ENCODE measurements around the gene TUBA4B. TPM values are rescaled to one million over a fixed set of nuclear protein-coding genes. Genes with fewer than 3 reads are reported as not detected.

Gene TUBA4B
- total and polyA plus RNA-seq, 2 donors from 2014 or later: 0.98 to 15.4 TPM

GRCh38 chr2:219207884-219208740 is 44.9 kb upstream of the TUBA4B start:
- Histone ChIP-seq H3K27me3 (ENCODE audit: control insufficient read depth, insufficient read depth, low read length) (no peaks in the 10 kb centered on the region), H3K4me3 (ENCODE audit: low read length in 3 of 3) (peak overlapping the region in 1 of 3 donors; percentile 89), H3K9ac (ENCODE audit: low read length in 3 of 3) (peak overlapping the region in 1 of 3 donors; percentile 57), H3K9me3 (ENCODE audit: control insufficient read depth in 2 of 3, insufficient read depth in 1 of 3, low read length in 3 of 3) (no peaks in the 10 kb centered on the region), H3K4me1 (ENCODE audit: control insufficient read depth in 2 of 3, insufficient read depth in 2 of 3, low read depth in 1 of 3, low read length in 3 of 3) (peaks cover 8 to 14% (median 9%) of the 10 kb centered on the region in 3 donors), H3K36me3 (ENCODE audit: control insufficient read depth in 2 of 3, insufficient read depth in 3 of 3, low read length in 3 of 3) (peaks cover under 1 to 19% (median 14%) of the 10 kb centered on the region in 3 donors), H3K27ac (ENCODE audit: low read depth in 2 of 2, low read length in 2 of 2) (peak overlapping the region in 1 of 2 donors; percentile 97)
- TF ChIP-seq, protein P1, sequence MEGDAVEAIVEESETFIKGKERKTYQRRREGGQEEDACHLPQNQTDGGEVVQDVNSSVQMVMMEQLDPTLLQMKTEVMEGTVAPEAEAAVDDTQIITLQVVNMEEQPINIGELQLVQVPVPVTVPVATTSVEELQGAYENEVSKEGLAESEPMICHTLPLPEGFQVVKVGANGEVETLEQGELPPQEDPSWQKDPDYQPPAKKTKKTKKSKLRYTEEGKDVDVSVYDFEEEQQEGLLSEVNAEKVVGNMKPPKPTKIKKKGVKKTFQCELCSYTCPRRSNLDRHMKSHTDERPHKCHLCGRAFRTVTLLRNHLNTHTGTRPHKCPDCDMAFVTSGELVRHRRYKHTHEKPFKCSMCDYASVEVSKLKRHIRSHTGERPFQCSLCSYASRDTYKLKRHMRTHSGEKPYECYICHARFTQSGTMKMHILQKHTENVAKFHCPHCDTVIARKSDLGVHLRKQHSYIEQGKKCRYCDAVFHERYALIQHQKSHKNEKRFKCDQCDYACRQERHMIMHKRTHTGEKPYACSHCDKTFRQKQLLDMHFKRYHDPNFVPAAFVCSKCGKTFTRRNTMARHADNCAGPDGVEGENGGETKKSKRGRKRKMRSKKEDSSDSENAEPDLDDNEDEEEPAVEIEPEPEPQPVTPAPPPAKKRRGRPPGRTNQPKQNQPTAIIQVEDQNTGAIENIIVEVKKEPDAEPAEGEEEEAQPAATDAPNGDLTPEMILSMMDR (IDR thresholded peaks at IDR 0.05; ENCODE audit: borderline replicate concordance, extremely low read depth, insufficient read depth): no peak
- FAIRE-seq (no peak), DNase-seq (peak in 3 of 5 donors; percentile 26 to 79 (median 39))
- intact Hi-C loops (cut with DNase I): no loop called here

DNA sequence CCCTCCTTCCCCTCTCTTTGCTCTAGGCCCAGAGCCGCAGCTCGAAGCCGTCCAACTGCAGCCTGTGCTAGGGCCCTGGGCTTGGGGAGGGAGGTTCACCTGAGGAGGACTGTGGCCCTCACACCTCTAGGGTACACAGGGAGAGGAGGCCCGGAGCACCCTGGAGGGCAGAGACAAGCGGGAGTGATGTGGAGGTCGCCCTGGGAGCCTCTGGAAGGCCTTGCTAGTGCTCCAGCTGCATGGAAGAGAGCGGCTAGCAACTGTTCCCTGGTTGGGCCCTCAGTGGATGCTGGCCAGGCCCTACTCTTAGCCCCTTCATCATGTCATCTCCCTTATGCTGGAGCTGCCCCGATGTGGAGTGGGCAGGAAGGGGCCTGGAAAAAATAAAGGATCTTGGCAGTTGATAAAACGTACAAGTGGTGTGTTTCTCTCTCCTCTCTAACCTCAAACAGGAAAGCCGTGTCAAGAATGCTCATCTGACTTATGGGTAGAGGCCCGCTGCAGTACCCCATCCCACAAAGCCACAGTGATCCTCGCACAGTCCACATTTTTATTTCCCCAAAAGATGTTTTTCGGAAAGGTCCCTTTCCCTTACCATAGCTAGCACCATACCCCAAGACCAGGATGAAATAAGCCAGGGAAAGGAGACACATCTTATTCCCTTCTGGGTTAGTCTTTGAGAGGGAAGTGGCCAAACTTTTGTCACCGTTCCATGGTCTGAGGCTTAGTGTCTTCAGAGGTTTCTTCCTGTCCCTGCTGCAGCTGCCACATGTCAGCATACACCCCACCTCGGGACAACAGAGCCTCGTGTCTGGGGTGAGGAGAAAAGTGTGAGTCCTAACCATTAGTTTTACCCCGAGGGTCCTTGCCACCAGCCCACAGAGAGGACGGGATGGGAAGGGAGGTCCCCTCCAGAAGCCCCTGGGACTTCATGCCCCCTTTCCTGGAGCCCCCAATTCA is 43.5 kb upstream of the TUBA4B start:
- TF ChIP-seq, protein P1 (IDR thresholded peaks at IDR 0.05; ENCODE audit: borderline replicate concordance, extremely low read depth, insufficient read depth): no peak
- intact Hi-C loops (cut with DNase I): no loop called here
- H3K27me3 ChIP-seq (ENCODE audit: control insufficient read depth, insufficient read depth, low read length): no peaks in the 10 kb centered on the region
- FAIRE-seq (no peak), DNase-seq (peak in 1 of 5 donors; percentile 62)
- no peak overlapping the region for H3K4me3 ChIP-seq (ENCODE audit: low read length in 3 of 3)
- peaks cover 8 to 14% (median 9%) of the 10 kb centered on the region in 3 donors for H3K4me1 ChIP-seq (ENCODE audit: control insufficient read depth in 2 of 3, insufficient read depth in 2 of 3, low read depth in 1 of 3, low read length in 3 of 3)
- no peak overlapping the region for H3K9ac ChIP-seq (ENCODE audit: low read length in 3 of 3)
- H3K36me3 ChIP-seq (ENCODE audit: control insufficient read depth in 2 of 3, insufficient read depth in 3 of 3, low read length in 3 of 3): peaks cover 2 to 31% (median 20%) of the 10 kb centered on the region in 3 donors
- H3K9me3 ChIP-seq (ENCODE audit: control insufficient read depth in 2 of 3, insufficient read depth in 1 of 3, low read length in 3 of 3): no peaks in the 10 kb centered on the region
- no peak overlapping the region for H3K27ac ChIP-seq (ENCODE audit: low read depth in 2 of 2, low read length in 2 of 2)

DNA sequence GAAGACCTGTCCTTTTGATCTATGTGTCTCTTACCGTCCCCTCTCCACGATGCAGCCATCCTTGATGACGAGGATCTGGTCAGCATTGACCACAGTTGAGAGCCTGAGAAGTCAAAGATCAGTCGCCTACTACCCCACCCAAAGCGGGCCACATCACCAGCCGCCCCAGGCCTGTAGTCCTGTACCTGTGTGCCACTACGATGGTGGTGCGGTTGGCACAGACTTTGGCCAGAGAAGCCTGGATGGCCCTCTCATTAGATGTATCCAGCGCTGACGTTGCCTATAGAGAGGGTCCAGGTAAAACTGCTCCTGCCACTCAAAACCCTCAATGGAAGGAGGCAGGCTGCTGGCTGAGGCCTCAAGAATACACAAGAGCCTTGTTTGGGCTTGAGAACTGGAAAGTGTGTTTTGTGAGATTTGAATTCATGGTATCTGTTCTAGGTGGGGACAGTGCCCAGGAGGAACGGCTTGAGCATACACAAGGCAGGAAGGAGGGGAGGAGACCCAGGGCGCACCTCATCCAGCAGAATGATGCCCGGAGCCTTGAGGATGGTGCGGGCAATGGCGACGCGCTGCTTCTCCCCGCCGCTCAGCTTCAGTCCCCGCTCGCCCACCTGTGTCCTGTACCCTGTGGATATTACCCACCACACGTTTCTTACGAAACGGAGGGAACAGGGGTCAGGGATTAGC is 42.7 kb upstream of the TUBA4B start:
- no peak overlapping the region for H3K27ac ChIP-seq (ENCODE audit: low read depth in 2 of 2, low read length in 2 of 2)
- no peaks in the 10 kb centered on the region for H3K27me3 ChIP-seq (ENCODE audit: control insufficient read depth, insufficient read depth, low read length)
- DNase-seq (no peak), FAIRE-seq (no peak)
- H3K4me1 ChIP-seq (ENCODE audit: control insufficient read depth in 2 of 3, insufficient read depth in 2 of 3, low read depth in 1 of 3, low read length in 3 of 3): peaks cover 8 to 14% (median 9%) of the 10 kb centered on the region in 3 donors
- intact Hi-C loops (cut with DNase I): no loop called here
- TF ChIP-seq, protein P1 (IDR thresholded peaks at IDR 0.05; ENCODE audit: borderline replicate concordance, extremely low read depth, insufficient read depth): no peak
- H3K36me3 ChIP-seq (ENCODE audit: control insufficient read depth in 2 of 3, insufficient read depth in 3 of 3, low read length in 3 of 3): peaks cover 2 to 32% (median 20%) of the 10 kb centered on the region in 3 donors
- H3K9me3 ChIP-seq (ENCODE audit: control insufficient read depth in 2 of 3, insufficient read depth in 1 of 3, low read length in 3 of 3): no peaks in the 10 kb centered on the region
- no peak overlapping the region for H3K9ac ChIP-seq (ENCODE audit: low read length in 3 of 3)
- H3K4me3 ChIP-seq (ENCODE audit: low read length in 3 of 3): no peak overlapping the region

Data from kidney (tissue), 14 donors.